ENCODE measurements around the gene PRPF40A.

PRPF40A gene

DNA sequence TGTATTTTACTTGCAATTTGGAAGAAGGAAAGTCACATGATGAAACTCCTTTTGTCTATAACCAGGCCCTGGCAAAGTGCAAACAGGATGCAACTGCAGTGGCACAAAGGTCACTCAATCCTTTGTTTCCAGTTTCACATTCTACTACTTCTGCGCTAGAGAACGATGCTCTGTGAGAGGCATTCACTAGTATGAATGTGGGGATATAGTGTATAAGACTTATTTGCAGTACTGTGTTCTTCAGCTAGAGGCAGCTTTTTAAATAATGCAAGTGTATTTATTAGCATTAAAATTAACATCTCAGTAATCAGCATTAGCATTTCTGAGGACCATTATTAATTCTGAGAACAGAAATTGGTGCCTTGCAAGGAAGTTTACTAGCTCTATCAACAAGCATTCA lies 68.9 kb downstream of the PRPF40A start:
- DNase-seq, result no peak

DNA sequence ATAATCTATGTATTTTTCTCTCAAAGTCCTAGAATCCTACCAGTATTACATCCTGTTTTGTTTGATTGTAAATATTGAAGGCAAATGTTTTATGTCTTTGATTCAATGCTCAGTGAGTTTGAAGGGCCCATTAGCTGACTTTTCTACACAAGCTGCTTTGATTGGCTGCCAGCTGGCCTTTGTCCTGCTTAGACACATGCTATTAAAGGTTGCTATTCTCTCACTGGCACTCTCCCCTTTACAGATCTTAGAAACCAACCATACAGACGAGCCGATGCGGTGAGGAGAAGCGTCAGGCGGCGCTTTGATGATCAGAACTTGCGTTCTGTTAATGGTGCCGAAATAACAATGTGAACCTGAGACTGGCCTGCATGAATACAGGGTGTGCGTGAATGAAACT lies 69.7 kb downstream of the PRPF40A start:
- DNase-seq, result no peak

GRCh38 chr2:152646775-152647174 lies 70.5 kb downstream of the PRPF40A start:
- DNase-seq, result no peak

- DNase-seq, result no peak
These were observed 71.0 kb downstream of the PRPF40A start for GRCh38 chr2:152646264-152646663.

GRCh38 chr2:152644189-152644873 lies 72.9 kb downstream of the PRPF40A start:
- no peak for DNase-seq

- no peak for DNase-seq
These were observed 78.7 kb downstream of the PRPF40A start for GRCh38 chr2:152638590-152638989.

- no peak for DNase-seq
These were observed 79.2 kb downstream of the PRPF40A start for GRCh38 chr2:152638056-152638455.

- DNase-seq, result no peak
These were observed 80.0 kb downstream of the PRPF40A start for GRCh38 chr2:152637251-152637650.

- DNase-seq, result peak; percentile 39 to 62
These were observed 81.5 kb downstream of the PRPF40A start for GRCh38 chr2:152635635-152636298.

GRCh38 chr2:152632736-152633135 lies 84.5 kb downstream of the PRPF40A start:
- DNase-seq, result no peak

DNA sequence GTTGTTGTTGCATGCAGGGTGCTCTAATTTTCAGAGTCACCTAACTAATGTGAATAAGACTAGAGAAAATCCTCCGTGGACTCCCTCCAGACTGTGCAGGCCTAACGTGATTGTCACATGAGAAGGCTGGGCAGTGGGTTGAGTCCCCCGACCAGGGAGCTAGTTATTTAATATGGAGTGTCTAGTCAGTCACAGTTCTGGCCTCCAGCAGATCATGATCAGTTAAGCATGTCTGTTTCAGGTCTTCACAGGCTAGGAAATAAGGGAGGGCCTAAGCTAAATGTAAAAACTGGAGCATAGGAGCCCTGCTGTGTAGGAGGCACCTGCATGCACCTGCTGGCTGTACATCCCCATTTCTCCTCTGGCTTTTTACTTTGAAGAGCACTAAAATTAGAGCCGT lies 86.8 kb downstream of the PRPF40A start:
- DNase-seq, result no peak

GRCh38 chr2:152629202-152629601 lies 88.1 kb downstream of the PRPF40A start:
- DNase-seq, result no peak

DNA sequence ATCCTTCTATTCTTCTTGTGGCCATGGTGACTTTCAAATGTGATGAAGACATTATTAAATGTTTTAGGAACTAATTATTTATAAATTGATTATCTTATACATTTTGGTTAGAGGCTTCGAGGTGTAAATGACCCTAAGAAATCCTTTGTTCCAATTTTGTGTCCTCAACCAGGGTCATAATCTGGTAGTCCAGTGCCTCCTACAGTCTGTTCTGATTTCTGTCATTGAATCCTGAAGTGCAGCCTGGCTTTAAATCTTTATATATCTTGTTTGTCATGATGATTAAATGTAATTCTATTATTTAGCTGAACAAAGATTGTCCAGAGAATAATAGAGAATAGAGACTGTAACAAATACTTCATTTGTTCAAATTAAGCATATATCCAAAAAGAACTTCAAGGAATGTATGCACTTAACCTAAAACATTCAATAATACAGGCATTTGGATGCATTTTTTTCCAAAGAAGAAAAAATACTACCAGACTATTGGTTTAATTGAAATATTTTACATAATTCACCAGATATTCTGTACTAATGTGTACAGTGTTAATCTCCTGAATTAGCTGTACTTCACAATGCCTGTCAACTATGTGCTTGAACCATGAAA lies 89.8 kb downstream of the PRPF40A start:
- no peak for DNase-seq

- no peak for DNase-seq
These were observed 90.3 kb downstream of the PRPF40A start for GRCh38 chr2:152626911-152627339.

DNA sequence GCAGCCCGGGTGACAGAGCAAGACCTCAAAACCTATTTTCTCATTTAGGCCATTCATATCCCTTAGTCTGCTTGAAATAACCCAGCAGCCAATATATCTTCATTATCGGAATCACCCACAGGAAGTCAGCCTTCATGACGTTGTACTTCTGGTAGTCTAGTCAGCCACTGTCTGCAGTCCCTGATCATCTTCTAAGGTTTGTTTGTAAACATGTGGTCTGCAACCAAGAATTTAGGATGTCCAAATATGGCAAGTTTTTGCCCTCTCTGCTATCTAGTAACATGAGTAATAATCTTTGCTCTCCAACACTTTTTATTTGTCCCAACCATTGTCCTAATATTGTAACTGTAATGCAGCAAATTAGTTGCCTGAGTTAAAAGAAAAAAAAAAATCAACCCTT lies 92.5 kb downstream of the PRPF40A start:
- no peak for DNase-seq

GRCh38 chr2:152623775-152624174 lies 93.5 kb downstream of the PRPF40A start:
- no peak for DNase-seq

DNA sequence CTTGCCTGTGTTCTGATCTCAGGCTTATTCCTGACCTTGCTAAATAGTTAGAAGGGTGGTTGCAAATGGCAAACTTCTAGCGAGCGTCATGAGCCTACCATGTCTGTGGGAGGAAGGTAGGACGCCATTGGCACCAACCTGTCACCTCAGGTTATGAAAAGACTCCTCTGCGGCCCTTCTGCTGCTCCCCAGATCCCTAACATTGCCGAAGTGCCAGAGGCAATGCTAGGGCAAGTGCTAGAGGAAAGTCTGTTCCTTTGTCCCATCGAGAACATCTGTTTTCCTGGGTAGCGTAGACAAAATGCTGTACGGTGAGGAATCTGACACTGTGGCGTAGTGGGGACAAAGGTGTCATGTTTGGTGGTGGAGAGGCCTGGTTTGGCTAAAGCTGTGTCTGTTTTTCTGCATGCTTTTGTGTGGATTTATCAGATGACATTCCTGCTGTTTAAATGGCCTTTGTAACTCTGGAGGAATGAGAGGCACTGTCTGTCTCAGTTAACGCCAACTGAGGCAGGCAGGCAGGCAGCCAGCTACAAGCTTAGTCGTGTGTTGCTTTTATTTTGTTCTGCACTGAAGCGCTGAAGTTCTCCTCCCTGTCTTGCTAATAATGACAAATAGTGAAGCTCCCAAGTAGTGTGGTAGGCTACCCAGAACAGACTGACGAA lies 94.1 kb downstream of the PRPF40A start:
- DNase-seq, result no peak

DNA sequence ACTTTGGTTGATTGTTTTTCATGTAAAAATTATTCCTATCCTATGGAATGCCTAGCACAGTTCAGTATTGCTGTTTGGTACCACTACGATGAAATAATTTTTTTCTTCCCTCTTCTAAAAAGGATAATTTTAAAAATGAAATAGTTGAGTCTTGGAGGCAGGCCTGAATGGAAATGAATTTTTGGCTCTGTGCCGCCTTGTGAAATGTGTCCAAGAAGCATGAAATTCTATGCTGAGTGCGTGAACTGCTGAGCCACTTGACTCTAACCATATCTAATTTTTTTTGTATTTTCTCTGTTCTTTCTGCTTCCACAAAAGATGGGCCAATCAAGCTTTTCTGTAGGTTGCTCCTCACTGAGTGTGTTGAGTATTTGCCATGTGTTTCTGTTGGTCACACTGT lies 95.0 kb downstream of the PRPF40A start:
- DNase-seq, result no peak

- DNase-seq, result no peak
These were observed 96.3 kb downstream of the PRPF40A start for GRCh38 chr2:152620985-152621384.

DNA sequence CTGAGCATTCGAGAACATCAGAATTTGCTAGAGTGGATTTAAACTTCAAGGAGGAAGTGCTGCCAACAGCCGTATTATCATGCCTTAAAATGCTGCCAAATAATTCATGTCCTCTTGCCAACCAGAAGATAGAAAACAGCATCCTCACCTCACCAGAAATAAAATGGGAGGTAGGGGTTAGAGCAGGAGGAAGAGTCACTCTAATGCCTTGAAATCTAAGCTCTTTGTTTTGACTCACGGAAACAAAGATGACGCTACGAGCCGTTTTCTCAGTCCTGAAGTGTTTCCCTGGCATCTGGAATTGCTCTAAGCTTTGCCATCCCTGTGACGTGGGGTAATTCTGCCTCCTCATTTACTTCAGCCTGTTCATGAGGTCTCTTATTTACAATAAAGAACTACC lies 97.1 kb downstream of the PRPF40A start:
- DNase-seq, result no peak

GRCh38 chr2:152618193-152618564 lies 99.1 kb downstream of the PRPF40A start:
- DNase-seq, result no peak

- no peak for DNase-seq
These were observed 99.6 kb downstream of the PRPF40A start for GRCh38 chr2:152617456-152618192.

GRCh38 chr2:152615177-152615576 lies 102.1 kb downstream of the PRPF40A start:
- DNase-seq, result no peak
